DMS153 treated with DMSO at 0.1 percent for 48 hours (cell line): ENCODE measurements around the gene IL17C.

ENCODE experiments used
- DNase-seq: peaks from one replicate; lab custom pipeline; 2025; ENCODE audit not compliant: unreplicated experiment; lab: John Stamatoyannopoulos, UW

Gene IL17C

GRCh38 chr16:88645455-88645854 is 7.1 kb downstream of the IL17C start:
- DNase-seq = no peak

- no peak for DNase-seq
Measured at GRCh38 chr16:88645941-88646340, 7.6 kb downstream of the IL17C start.

DNA sequence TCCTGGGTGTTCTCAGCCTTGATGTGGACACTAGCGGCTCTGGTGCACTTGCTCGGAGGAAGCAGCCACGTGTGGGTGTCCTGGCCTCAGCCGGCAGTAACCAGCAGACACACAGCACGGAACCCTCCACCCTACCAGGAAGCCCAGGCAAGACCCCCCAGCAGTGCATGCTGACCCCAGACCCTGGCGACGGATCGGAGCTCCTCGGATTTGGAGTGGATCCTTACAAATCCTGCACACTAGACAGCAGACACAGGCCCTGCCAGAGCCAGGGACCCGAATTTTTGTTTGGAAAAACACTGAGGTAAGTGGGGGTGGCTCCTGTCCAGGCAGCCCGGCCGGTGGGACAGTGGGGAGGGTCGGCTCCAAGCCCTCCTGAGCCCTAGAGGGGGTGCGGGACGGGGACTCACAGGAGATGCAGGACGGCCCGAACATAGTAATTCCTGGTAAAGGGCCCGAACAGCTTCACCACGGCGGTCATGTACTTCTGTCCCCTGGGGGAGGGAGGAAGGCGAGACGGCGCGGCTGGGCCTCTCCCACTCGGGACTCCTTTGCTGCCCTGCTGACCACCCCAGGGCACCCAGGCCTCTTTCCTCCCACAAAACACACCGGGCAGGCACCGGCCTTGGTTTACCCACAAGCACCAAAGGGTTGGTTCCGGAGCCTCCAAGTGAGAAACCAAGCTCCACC is 8.1 kb downstream of the IL17C start:
- DNase-seq = no peak

- no peak for DNase-seq
Measured at GRCh38 chr16:88647178-88648070, 9.1 kb downstream of the IL17C start.

DNA sequence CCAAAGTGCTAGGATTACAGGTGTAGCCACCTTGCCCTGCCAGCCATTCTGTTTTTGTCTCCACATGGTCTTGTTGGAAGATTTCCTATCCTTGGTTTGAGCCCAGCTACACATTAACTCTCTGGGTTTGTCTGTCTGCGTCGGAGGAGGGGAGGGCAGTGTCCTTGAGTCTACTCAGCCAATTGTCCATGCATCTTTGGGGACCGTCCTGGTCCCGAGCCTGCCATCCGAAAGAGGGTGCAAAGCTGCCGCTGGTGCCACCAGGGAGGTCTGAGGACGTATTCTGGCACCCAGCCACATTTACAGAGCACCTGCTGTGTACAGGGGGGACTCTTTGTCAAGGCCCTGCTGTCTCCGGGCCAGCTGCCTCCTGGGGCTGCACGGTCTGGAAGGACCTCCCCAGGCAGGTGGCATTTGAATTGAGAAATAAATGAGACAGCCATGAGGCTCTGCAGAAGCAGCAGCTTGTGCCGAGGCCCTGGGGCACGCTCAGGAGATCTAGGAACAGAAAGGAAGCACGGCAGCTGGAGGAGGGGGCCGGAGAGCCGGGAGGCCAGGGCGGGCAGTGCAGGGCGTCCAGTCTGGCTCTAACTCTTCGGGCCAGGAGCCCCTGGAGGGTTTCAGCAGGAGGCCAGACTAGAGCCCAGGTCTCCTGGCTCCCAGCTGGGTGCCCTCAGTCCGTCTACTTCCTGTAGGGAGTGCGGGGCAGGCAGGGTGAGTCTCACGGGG is 11.0 kb downstream of the IL17C start:
- peak; percentile 22 for DNase-seq

DNA sequence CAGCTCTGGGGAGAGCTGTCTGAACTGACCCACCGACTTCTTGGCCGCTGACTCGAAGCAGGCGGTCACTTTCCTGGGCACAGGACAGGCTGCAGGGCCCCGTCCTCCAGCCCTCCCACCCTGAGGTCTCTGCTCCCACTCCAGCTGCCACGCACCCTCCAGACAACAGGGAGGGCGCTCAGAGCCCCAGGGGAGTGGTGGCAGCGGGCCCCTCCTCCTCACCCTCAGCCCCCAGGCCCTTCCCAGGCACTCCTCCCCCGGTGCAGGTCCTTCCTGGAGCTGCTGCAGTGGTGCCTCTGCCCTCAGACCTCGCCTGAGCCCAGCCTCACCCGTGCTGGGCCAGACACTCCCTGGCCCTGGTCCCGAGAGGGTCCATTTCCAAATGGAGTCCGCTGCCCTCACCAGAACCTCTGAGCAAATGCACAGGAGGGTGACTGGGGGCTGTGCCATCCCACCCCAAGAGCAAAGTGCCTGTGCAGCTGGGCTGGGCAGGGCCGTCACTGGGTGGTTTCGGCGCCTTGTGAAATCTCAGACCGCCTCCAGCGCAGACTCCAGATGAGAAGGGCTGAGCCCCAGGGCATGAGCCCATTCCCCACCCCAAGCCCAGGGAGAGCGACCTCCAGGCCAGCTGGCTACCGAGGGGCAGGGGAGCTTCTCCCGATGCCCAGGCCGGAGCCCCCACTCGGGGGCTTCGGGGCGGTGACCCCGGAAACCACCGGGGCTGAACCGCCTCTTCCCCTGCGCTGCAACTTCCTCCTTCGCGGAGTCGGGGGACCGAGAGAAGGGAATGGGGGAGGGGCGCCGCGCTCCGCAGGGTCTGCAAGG is 11.8 kb downstream of the IL17C start:
- no peak for DNase-seq

DNA sequence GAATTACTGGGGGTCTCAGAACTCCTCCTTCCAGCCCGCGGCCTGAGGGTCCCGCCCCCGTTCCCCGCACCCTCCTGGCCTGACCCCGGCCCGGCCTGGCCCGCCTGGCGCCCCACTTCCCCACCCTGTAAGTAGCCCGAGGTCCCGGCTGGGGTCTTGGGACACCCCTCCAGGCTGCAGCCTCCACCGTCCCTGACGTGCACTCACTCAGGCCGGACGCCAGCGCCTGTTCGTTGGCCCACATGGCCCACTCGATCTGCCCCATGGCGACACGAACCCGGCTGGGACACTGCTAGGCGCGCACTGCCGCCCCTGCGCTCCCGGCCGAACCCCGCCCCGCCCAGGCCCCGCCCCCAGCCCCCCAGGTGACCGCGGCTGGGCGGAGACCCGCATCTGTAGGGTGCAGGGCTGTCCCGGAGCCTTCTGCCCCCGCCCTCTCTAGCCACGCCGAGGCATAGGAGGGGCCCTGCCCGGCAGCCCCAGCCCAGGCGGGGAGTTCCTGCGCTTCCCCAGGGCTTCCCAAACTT is 12.4 kb downstream of the IL17C start, which contains the start of gene CYBA:
TSS of gene CYBA (minus strand) at position 305 of the 527 bp plus-strand sequence. CDS start at position 265, 40 bp downstream.
- no peak for DNase-seq

DNA sequence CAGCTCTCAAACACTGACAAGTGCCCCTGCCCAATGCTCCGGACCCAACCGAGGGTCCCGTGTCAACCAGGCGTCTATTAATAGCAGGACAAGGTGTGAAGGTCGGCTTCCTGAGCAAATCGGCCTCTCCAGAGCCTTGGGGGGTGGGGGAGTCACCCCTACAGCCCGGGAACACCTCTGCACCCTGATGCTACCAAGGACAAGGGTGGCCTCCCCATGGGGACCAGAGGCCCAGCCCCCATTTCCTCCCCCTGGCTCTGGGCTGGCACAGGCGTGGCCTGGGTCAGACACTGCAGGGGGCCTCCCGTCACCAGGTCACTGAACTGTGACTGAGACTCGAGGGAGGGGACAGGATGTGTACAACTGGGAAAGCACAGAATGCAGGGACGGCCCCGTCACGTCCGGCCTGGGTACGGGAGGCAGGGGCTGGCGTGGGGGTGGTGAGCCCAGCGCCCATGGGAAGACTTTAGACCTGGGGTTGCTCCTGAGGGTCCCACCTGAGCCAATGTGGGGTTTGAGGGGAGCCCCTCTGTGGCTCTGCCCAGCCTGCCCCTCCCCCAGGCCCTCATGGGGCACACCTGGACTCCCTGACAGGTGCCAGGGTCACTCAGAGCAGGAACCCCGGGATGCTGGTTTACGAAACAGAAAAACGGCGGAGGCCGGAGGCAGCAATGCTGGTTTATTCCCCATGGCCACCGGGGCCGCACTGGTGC is 13.1 kb downstream of the IL17C start:
- DNase-seq = peak; percentile 70

- DNase-seq = no peak
Measured at GRCh38 chr16:88651989-88652761, 13.8 kb downstream of the IL17C start.

DNA sequence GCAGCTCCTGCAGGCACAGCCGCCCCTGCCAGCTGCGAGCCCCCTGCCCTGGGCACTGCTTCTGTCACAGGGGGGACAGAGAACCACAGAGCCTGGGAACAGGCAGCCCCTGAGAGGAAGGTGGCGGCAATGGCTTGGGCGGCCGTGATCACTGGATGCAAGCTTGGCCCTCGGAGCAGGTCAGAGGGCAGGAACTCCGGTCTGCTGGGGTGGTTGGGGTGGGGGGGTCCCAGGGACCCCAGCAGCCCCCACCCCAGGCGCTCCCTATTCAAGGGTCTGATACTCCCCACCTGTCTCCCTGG is 14.3 kb downstream of the IL17C start:
- no peak for DNase-seq

DNA sequence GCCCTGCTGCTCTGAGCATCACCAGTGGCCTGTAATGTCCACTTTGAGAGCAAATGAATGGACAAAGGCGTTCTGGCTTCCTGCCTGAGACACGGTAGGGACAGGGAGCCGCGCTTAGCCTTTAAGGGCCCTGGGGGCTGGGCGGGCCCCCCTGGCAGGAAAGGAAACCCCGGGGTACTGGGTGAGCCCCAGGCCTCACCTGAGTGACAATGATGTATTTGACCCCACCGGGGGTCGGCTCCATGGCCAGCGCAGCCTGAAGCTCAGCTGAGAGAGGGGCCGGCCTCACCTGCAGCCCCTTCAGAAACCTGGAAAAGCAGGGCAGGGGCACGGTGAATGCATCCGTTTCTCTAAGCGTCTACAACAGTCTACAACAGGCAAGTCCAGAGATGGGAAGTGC is 14.7 kb downstream of the IL17C start:
- DNase-seq = no peak

DNA sequence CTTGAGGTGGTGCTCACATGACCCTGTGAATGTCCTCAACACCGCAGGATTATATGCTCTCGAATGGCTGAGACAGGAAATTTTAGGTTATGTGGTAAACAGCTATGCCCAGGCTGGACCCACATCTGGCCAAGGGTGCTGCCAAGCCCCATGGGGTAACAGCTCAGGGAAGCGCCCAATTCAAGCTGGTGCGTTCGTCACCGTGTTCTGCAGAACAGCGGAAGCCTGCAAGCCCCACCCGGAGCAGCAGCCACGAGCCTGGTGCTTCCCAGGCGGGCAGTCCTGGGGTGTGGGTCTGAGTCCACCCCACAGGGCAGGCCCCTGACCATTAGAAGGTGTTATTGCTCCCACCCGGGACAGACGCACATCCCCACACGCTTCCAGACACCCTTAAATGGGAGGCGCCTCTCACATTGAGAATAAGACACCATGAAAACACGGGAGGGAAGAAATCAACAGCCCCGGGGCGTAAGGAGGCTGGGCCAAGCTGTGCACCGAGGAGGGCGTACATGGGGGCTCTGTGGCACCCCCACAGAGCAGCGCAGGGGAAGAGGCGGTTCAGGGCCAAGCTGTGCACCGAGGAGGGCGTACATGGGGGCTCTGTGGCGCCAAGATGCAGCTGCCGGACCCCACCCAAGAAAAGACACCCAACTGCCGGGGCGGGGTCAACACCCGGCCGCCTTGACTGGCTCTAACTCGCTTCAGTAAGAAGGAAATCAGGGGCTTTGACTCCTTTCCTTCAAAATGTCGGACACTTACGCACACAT is 15.4 kb downstream of the IL17C start:
- no peak for DNase-seq

DNA sequence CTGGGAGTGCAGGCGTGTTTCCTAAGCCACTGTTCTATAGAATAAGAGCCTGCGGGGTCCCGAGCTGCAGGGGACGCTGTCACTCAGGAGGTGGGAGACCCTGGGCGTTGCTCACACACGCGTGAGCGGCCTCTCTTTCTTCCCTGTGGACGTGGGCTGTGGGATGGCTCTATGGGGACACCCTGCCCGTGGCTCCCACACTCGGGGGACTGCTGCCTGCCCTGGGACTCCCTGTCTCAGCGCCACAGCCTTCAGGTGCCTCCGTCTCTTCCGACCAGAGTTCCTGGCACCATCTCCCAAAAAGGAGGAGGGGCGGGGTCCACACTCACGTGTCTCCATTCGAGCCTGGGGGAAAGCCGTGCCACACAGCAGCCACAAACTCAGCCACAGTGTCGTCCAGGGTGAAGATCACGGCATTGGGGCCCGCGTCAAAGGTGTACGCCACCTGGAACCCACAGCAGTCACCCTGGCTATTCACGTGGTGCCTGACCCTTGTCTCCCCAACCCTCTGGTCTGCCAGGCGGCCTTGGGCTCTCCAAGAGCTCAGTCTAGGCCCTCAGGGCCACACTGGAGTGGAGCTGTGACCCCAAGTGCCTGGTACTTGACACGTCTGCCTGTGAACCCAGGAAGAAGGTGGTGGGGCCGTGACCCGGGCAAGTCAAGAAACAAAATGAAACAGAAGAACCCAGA is 16.1 kb downstream of the IL17C start:
- DNase-seq = no peak

GRCh38 chr16:88655053-88655732 is 16.8 kb downstream of the IL17C start:
- no peak for DNase-seq

DNA sequence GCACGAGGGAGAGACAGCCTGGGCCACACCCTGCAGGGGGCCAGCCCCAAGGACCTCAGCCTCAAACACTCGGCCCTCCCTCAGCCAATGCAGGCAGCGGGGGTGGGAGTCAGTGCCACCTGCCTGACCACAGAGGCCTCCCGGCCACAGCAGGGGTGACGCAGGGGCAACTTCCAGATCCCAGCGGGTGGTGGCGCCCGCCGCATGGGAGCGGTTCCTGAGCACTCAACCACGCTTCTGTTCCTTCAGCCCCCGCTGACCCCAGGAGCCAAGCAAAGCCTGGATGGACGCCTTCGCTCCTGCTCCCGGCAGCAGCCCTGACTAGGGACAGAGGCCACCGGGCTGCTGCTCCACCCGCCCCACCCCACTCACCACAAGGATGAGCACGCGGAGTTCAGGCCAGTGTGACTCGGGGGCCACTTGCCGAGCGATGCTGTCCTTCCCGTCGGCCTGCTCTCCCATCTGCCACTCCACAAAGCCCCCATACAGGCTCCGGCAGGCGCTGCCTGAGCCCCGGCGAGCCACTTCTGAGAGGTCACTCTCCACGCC is 17.4 kb downstream of the IL17C start:
- no peak for DNase-seq

DNA sequence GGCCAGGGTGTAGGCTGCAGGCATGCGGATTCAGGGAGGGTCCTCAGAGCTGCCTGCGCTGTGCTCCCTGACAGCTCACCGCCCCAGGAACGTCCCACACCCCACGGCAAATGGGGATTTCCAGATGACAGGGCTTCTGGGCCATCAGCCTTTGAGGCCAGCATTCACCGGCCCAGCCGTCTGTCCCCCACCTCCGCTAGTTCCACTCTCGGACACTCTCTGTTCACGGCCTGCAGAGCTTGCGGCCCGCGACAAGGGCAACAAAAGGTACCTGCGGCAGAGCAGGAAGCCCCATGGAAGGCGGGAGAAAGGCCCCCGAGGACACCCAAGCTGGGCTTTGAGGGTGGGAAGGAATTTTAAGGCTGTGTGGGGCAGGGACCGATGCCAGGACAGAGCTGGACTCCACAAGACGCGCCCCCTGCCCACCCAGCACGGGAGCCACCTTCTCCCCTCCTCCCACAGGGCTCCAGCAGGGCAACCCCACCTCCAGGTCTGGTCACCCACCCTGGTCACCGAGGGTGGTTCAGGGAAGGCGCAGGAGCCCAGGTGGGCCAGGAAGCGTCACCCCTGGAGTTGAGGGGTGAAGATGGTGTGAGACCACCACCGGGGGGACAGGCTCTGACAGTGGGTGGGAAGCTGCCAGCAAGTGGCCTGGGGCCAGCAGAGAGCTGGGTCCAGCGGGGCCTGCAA is 18.1 kb downstream of the IL17C start:
- DNase-seq = no peak

- no peak for DNase-seq
Measured at GRCh38 chr16:88657371-88657770, 19.0 kb downstream of the IL17C start.
